Smooth muscle cell (in vitro differentiated cells): ENCODE data around the gene ACOXL. TPM values are rescaled to one million over a fixed set of nuclear protein-coding genes. Genes with fewer than 3 reads are reported as not detected.

Experiments used
- DNase-seq: peaks from one replicate; lab custom pipeline; 2025; ENCODE audit not compliant: unreplicated experiment; lab: John Stamatoyannopoulos, UW
- H2AFZ ChIP-seq: fragments of 200-600 bp; sonication (generic); 2 replicates; pipeline ENCODE4 v1.6.0; 2016; ENCODE audit warnings: antibody characterized with exemption, low read depth, mild to moderate bottlenecking
- H3F3A ChIP-seq: fragments of 200-600 bp; sonication (generic); 2 replicates; pipeline ENCODE4 v1.6.0; 2017; ENCODE audit warnings: antibody characterized with exemption, low read depth
- H3K27ac ChIP-seq: fragments of 200-600 bp; sonication (generic); 2 replicates; pipeline ENCODE4 v1.5.1; 2016; ENCODE audit warnings: low read depth, mild to moderate bottlenecking
- H3K27me3 ChIP-seq: fragments of 200-600 bp; sonication (generic); 2 replicates; pipeline ENCODE4 v1.6.1; 2016; ENCODE audit warnings: low read depth, mild to moderate bottlenecking
- H3K36me3 ChIP-seq: fragments of 200-600 bp; sonication (generic); 2 replicates; pipeline ENCODE4 v1.5.1; 2016; ENCODE audit warnings: low read depth
- H3K4me1 ChIP-seq: fragments of 200-600 bp; sonication (generic); 2 replicates; pipeline ENCODE4 v1.5.1; 2016; ENCODE audit warnings: low read depth
- H3K4me2 ChIP-seq: fragments of 200-600 bp; sonication (generic); 2 replicates; pipeline ENCODE4 v1.6.0; 2016; ENCODE audit warnings: mild to moderate bottlenecking
- H3K4me3 ChIP-seq: fragments of 200-600 bp; sonication (generic); 2 replicates; pipeline ENCODE4 v1.5.1; 2016; ENCODE audit warnings: mild to moderate bottlenecking
- H3K79me2 ChIP-seq: fragments of 200-600 bp; sonication (generic); 2 replicates; pipeline ENCODE4 v1.6.0; 2016; ENCODE audit warnings: low read depth, mild to moderate bottlenecking
- H3K9ac ChIP-seq: fragments of 200-600 bp; sonication (generic); 2 replicates; pipeline ENCODE4 v1.6.0; 2016; ENCODE audit warnings: low read depth
- H3K9me3 ChIP-seq: fragments of 200-600 bp; sonication (generic); replicated peaks from 2 replicates; pipeline ENCODE4 v1.5.1; 2016; ENCODE audit warnings: low read depth
- H4K20me1 ChIP-seq: fragments of 200-600 bp; sonication (generic); 2 replicates; pipeline ENCODE4 v1.6.0; 2016; ENCODE audit warnings: low read depth
- WGBS: methylation state at CpG from one replicate; pipeline ENCODE4 v1.1.7; 2016; ENCODE audit warnings: low lambda C conversion rate; 5-methylcytosine and 5-hydroxymethylcytosine counted together
- polyA plus RNA-seq: library from polyadenylated mRNA; unstranded; fragments of >200 nt; fragmentation: Nextera tagmentation; extraction: Ambion mirVana; gene quantifications from 2 replicates; pipeline ENCODE4 v1.2.1, GENCODE V29; 2016
- total RNA-seq: library from RNA; depleted of rRNA; stranded (reverse); fragments of >200 nt; gene quantifications from 2 replicates; pipeline ENCODE4 v1.2.3, GENCODE V29; 2014
- TF ChIP-seq, protein P1 (sequence below): fragments of 200-600 bp; sonication (generic); IDR thresholded peaks from 2 replicates; pipeline ENCODE4 v1.5.1; 2017; ENCODE audit warnings: borderline replicate concordance, mild to moderate bottlenecking, antibody characterized with exemption; ENCODE audit not compliant: insufficient read depth, poor library complexity, severe bottlenecking

The ACOXL gene
- total and polyA plus RNA-seq, 2 experiments from 2014 or later: not detected

DNA sequence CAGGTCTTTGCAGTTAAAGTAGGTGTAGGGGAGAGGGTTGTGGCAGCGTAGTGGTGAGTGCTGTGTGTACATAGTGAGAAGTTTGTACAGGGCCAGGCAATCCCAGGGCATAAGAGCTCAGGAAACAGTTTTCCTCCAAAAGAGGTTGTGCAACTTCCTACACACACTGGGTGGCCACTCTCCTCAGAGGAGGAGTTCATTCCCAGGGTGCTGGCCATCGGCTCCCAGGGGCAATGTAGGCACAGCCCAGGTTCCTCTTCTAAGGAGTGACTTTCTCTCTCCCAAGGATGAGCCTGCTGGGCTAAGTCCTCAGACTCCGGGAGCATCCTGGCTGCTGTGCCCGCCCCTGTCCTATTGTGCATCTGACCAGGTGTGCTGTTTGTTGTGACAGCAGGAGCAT lies 3.0 kb downstream of the ACOXL start:
- H3K27me3 ChIP-seq: peaks cover 57% of the 10 kb centered on the region

DNA sequence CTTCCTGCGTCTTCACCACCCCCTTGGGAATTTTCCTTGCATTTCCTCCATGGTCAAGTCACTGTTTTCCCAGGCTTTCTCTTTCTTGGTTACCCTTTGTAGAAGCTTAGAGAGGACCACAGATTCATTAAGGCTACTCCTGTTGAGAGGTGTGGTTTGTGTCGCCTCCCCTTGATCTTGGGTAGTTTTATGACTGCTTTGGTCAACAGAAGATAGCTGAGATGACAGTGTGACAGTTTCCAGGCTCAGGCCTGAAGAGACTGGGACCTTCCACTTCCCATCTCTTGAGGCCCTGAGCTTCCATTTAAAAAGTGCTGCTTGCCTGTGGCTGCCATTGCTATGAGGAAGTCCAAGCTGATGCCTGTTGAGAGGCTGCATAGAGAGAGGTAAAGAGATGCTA lies 5.4 kb downstream of the ACOXL start:
- H3F3A ChIP-seq: no peaks in the 10 kb centered on the region
- H3K27me3 ChIP-seq: peaks cover 34% of the 10 kb centered on the region
- no peaks in the 10 kb centered on the region for H3K79me2 ChIP-seq
- H3K9ac ChIP-seq: no peak overlapping the region
- H3K36me3 ChIP-seq: no peaks in the 10 kb centered on the region
- H3K9me3 ChIP-seq: no peaks in the 10 kb centered on the region
- TF ChIP-seq, protein P1, sequence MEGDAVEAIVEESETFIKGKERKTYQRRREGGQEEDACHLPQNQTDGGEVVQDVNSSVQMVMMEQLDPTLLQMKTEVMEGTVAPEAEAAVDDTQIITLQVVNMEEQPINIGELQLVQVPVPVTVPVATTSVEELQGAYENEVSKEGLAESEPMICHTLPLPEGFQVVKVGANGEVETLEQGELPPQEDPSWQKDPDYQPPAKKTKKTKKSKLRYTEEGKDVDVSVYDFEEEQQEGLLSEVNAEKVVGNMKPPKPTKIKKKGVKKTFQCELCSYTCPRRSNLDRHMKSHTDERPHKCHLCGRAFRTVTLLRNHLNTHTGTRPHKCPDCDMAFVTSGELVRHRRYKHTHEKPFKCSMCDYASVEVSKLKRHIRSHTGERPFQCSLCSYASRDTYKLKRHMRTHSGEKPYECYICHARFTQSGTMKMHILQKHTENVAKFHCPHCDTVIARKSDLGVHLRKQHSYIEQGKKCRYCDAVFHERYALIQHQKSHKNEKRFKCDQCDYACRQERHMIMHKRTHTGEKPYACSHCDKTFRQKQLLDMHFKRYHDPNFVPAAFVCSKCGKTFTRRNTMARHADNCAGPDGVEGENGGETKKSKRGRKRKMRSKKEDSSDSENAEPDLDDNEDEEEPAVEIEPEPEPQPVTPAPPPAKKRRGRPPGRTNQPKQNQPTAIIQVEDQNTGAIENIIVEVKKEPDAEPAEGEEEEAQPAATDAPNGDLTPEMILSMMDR: no peak
- 69% methylated on average over 2 of the region's 2 CpGs for WGBS
- H3K4me3 ChIP-seq: no peak overlapping the region
- no peak for DNase-seq
- H3K27ac ChIP-seq: no peak overlapping the region
- H3K4me2 ChIP-seq: no peak overlapping the region
- H4K20me1 ChIP-seq: no peaks in the 10 kb centered on the region
- peaks cover 20% of the 10 kb centered on the region for H3K4me1 ChIP-seq
- H2AFZ ChIP-seq: no peak overlapping the region

More for the DNA sequence above, 3.0 kb downstream of the ACOXL start:
- Histone ChIP-seq H3K27ac (no peak overlapping the region), H3K9ac (no peak overlapping the region), H3K36me3 (no peaks in the 10 kb centered on the region), H3F3A (no peaks in the 10 kb centered on the region), H3K4me3 (no peak overlapping the region), H3K9me3 (no peaks in the 10 kb centered on the region), H2AFZ (no peak overlapping the region), H3K4me2 (no peak overlapping the region), H4K20me1 (no peaks in the 10 kb centered on the region), H3K79me2 (no peaks in the 10 kb centered on the region), H3K4me1 (peaks cover 6% of the 10 kb centered on the region)
- 73% methylated on average over 4 of the region's 4 CpGs for WGBS
- TF ChIP-seq, protein P1: no peak
- DNase-seq: no peak

DNA sequence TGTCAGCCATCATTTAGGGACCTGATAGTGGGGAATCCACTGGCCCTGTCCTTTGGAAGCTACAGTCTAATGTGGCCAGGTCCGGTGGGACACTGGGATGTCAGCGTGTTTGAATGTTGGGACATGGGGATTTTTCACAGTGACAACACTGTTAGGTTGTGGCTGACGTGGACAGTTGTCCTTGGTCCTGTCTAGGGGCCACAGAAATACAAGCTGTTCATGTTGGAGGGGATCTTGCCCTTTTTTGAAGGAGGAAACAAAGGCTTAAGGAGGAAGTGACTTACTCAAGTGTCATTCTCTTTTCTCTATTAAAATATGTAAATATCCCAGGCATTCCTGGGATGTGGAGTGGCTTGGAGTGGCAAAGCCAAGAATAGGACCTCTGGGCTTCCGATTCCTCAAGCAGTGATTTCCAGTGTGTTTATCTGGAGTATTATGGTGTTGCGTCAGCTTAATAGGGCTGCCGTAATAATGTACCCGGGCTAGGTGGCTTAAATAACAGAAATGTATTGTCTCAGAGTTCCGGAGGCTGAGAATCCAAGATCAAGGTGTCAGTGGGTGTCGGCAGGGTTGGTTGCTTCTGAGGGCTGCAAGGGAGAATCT lies 8.5 kb downstream of the ACOXL start:
- TF ChIP-seq, protein P1: no peak
- no peak for DNase-seq
- H3K4me3 ChIP-seq: no peak overlapping the region
- no peaks in the 10 kb centered on the region for H3F3A ChIP-seq
- no peak overlapping the region for H3K9ac ChIP-seq
- H3K27ac ChIP-seq: peak overlapping the region; percentile 45
- WGBS: 77% methylated on average over 9 of the region's 9 CpGs
- H3K79me2 ChIP-seq: no peaks in the 10 kb centered on the region
- H3K4me2 ChIP-seq: peak overlapping the region; percentile 50
- H3K27me3 ChIP-seq: peaks cover 8% of the 10 kb centered on the region
- no peaks in the 10 kb centered on the region for H3K9me3 ChIP-seq
- no peaks in the 10 kb centered on the region for H3K36me3 ChIP-seq
- no peak overlapping the region for H2AFZ ChIP-seq
- H3K4me1 ChIP-seq: peaks cover 14% of the 10 kb centered on the region
- no peaks in the 10 kb centered on the region for H4K20me1 ChIP-seq

DNA sequence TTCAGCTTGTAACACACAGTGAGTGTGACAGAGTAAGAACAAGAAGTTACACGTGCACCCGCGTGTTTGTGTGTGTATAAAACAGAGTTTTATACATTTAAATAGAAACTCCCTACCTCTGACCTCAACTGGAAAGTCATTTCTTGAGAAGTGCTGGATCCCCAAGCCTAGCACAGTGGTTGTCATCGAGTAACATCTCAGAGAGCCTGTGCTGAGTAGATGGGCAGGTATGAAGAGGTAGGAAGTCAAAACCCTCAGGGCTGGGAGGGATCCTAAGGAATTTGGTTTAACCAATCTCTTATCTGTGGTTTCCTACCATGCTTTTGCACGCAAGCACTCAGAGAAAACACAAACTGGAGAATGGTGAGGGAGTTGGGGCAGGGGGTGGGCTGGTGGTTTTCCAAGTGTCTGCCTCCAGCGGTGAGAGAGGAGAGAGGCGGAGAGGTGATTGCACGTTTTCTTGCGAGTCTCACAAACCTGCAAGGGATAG lies 9.2 kb downstream of the ACOXL start:
- Histone ChIP-seq H3K4me1 (peaks cover 14% of the 10 kb centered on the region), H3K27me3 (peaks cover 6% of the 10 kb centered on the region), H3K27ac (peak overlapping the region; percentile 45), H3K36me3 (no peaks in the 10 kb centered on the region), H3K79me2 (no peaks in the 10 kb centered on the region), H3F3A (no peaks in the 10 kb centered on the region), H2AFZ (no peak overlapping the region), H4K20me1 (no peaks in the 10 kb centered on the region), H3K9me3 (no peaks in the 10 kb centered on the region), H3K4me3 (no peak overlapping the region), H3K9ac (no peak overlapping the region), H3K4me2 (peak overlapping the region; percentile 50)
- DNase-seq: no peak
- 36% methylated on average over 9 of the region's 9 CpGs for WGBS
- TF ChIP-seq, protein P1: no peak
